HG03135 (cell line): ENCODE data around the gene PLEKHA4.
"Not testable (repeated sequence)": the region's sequence is repeated elsewhere in the genome, so short reads cannot be mapped to it uniquely, and the experiment has no call there.

Source experiments
- ATAC-seq: cut with Tn5 transposase; IDR thresholded peaks from one replicate; pipeline ENCODE4 v1.9.1; 2021; ENCODE audit warnings: mild to moderate bottlenecking, moderate library complexity; ENCODE audit not compliant: unreplicated experiment

Gene PLEKHA4

GRCh38 chr19:48889496-48889895 lies 21.1 kb upstream of the PLEKHA4 start:
- ATAC-seq = not testable (repeated sequence)

GRCh38 chr19:48887861-48888612 lies 19.6 kb upstream of the PLEKHA4 start:
- ATAC-seq = no peak

- no peak for ATAC-seq
Observed at GRCh38 chr19:48883726-48884125, 15.3 kb upstream of the PLEKHA4 start.

- ATAC-seq = no peak
Observed at GRCh38 chr19:48881741-48882657, 13.6 kb upstream of the PLEKHA4 start.

- not testable (repeated sequence) for ATAC-seq
Observed at GRCh38 chr19:48879696-48880095, 11.3 kb upstream of the PLEKHA4 start.

GRCh38 chr19:48879025-48879637 lies 10.7 kb upstream of the PLEKHA4 start:
- no peak for ATAC-seq

- no peak for ATAC-seq
Observed at GRCh38 chr19:48878196-48879024, 10.0 kb upstream of the PLEKHA4 start.

- ATAC-seq = no peak
Observed at GRCh38 chr19:48877855-48878195, 9.4 kb upstream of the PLEKHA4 start.

- ATAC-seq = not testable (repeated sequence)
Observed at GRCh38 chr19:48876043-48876981, 7.9 kb upstream of the PLEKHA4 start.

- ATAC-seq = no peak
Observed at GRCh38 chr19:48874303-48875135, 6.1 kb upstream of the PLEKHA4 start.

GRCh38 chr19:48873476-48874302 lies 5.3 kb upstream of the PLEKHA4 start:
- no peak for ATAC-seq

GRCh38 chr19:48872884-48873475 lies 4.6 kb upstream of the PLEKHA4 start:
- ATAC-seq = no peak

- peak; percentile 42 for ATAC-seq
Observed at GRCh38 chr19:48872182-48872883, 3.9 kb upstream of the PLEKHA4 start, which contains the start of gene PPP1R15A. PPP1R15A (plus strand) TSS chr19:48872421; CDS start chr19:48873234, 813 bp downstream.

- ATAC-seq = not testable (repeated sequence)
Observed at GRCh38 chr19:48871471-48872181, 3.2 kb upstream of the PLEKHA4 start.

GRCh38 chr19:48870048-48870447 lies 1.6 kb upstream of the PLEKHA4 start:
- no peak for ATAC-seq

GRCh38 chr19:48867746-48868113 lies 687 bp downstream of the PLEKHA4 start:
- no peak for ATAC-seq
